KMS-11 (cell line): ENCODE data around the gene CRB1.
A peak's percentile ranks its signal among the peaks of the same experiment; 100 is the strongest.
"Not testable (repeated sequence)": the region's sequence is repeated elsewhere in the genome, so short reads cannot be mapped to it uniquely, and the experiment has no call there.

Source experiments
- H2AFZ ChIP-seq: fragments of 200-600 bp; sonication (generic); 2 replicates; pipeline ENCODE4 v1.6.1; 2016; ENCODE audit warnings: antibody characterized with exemption, mixed run types, low read depth
- H3K27ac ChIP-seq: fragments of 200-600 bp; sonication (generic); 2 replicates; pipeline ENCODE4 v1.6.1; 2016; ENCODE audit warnings: mild to moderate bottlenecking, mixed run types
- H3K27me3 ChIP-seq: fragments of 200-600 bp; sonication (generic); 2 replicates; pipeline ENCODE4 v1.6.1; 2017; ENCODE audit warnings: mild to moderate bottlenecking, low read depth, mixed run types, moderate library complexity; ENCODE audit not compliant: insufficient read depth
- H3K36me3 ChIP-seq: fragments of 200-600 bp; sonication (generic); 2 replicates; pipeline ENCODE4 v1.6.1; 2017; ENCODE audit warnings: mild to moderate bottlenecking, mixed run types; ENCODE audit not compliant: insufficient read depth
- H3K4me1 ChIP-seq: fragments of 200-600 bp; sonication (generic); 2 replicates; pipeline ENCODE4 v1.6.1; 2016; ENCODE audit warnings: mild to moderate bottlenecking, low read depth, mixed run types; ENCODE audit not compliant: poor library complexity, severe bottlenecking
- H3K4me2 ChIP-seq: fragments of 200-600 bp; sonication (generic); 2 replicates; pipeline ENCODE4 v1.7.0; 2016; ENCODE audit warnings: mild to moderate bottlenecking, mixed run types
- H3K4me3 ChIP-seq: fragments of 200-600 bp; sonication (generic); IDR thresholded peaks from 2 replicates; pipeline ENCODE4 v1.6.1; 2017; ENCODE audit warnings: low read depth, low read length, mixed read lengths; ENCODE audit not compliant: insufficient read depth
- H3K79me2 ChIP-seq: fragments of 200-600 bp; sonication (generic); 2 replicates; pipeline ENCODE4 v1.6.1; 2016; ENCODE audit warnings: low read depth, mixed run types; ENCODE audit not compliant: insufficient read depth
- H3K9ac ChIP-seq: fragments of 200-600 bp; sonication (generic); 2 replicates; pipeline ENCODE4 v1.6.1; 2016; ENCODE audit warnings: mild to moderate bottlenecking, mixed run types
- H4K20me1 ChIP-seq: fragments of 200-600 bp; sonication (generic); 2 replicates; pipeline ENCODE4 v1.6.1; 2016; ENCODE audit warnings: mild to moderate bottlenecking, mixed run types; ENCODE audit not compliant: insufficient read depth
- CTCF ChIP-seq: fragments of 200-600 bp; sonication (generic); conservative IDR thresholded peaks from 2 replicates; pipeline ENCODE4 v1.6.1; 2017; ENCODE audit warnings: low read depth, mild to moderate bottlenecking, antibody characterized with exemption, low read length, moderate library complexity, mixed read lengths

The CRB1 gene

GRCh38 chr1:197400522-197400902 is 132.5 kb downstream of the CRB1 start:
- no peak for TF ChIP-seq CTCF
- H3K4me3 ChIP-seq = no peak overlapping the region
- H3K4me2 ChIP-seq = peak overlapping the region; percentile 10; the same call in 1 of the 2 replicates
- H3K4me1 ChIP-seq = peaks cover 16% of the 10 kb centered on the region
- H3K36me3 ChIP-seq = no peaks in the 10 kb centered on the region
- no peaks in the 10 kb centered on the region for H3K27me3 ChIP-seq
- peak overlapping the region; percentile 21; the same call in 1 of the 2 replicates for H2AFZ ChIP-seq
- H3K9ac ChIP-seq = no peak overlapping the region
- H3K27ac ChIP-seq = no peak overlapping the region
- H3K79me2 ChIP-seq = no peaks in the 10 kb centered on the region
- no peaks in the 10 kb centered on the region for H4K20me1 ChIP-seq

- Histone ChIP-seq H2AFZ (no peak overlapping the region), H3K27me3 (no peaks in the 10 kb centered on the region), H3K79me2 (no peaks in the 10 kb centered on the region), H3K27ac (no peak overlapping the region), H3K36me3 (no peaks in the 10 kb centered on the region), H4K20me1 (no peaks in the 10 kb centered on the region), H3K4me1 (peaks cover 16% of the 10 kb centered on the region), H3K9ac (no peak overlapping the region), H3K4me2 (no peak overlapping the region), H3K4me3 (no peak overlapping the region)
- no peak for TF ChIP-seq CTCF
Measured at GRCh38 chr1:197402189-197402588, 134.1 kb downstream of the CRB1 start.

- H3K27ac ChIP-seq, H4K20me1 ChIP-seq, H3K36me3 ChIP-seq, H2AFZ ChIP-seq, H3K9ac ChIP-seq, H3K27me3 ChIP-seq, H3K4me2 ChIP-seq, H3K79me2 ChIP-seq, H3K4me3 ChIP-seq: not testable (repeated sequence)
- H3K4me1 ChIP-seq = peaks cover 11% of the 10 kb centered on the region
Measured at GRCh38 chr1:197404774-197405173, 136.7 kb downstream of the CRB1 start.

GRCh38 chr1:197405614-197406013 is 137.6 kb downstream of the CRB1 start:
- not testable (repeated sequence) for H3K36me3 ChIP-seq, H3K79me2 ChIP-seq

GRCh38 chr1:197413564-197413963 is 145.5 kb downstream of the CRB1 start:
- no peak for TF ChIP-seq CTCF
- Histone ChIP-seq H2AFZ (no peak overlapping the region), H3K4me3 (no peak overlapping the region), H3K9ac (no peak overlapping the region), H3K4me2 (no peak overlapping the region), H4K20me1 (no peaks in the 10 kb centered on the region), H3K27ac (no peak overlapping the region), H3K4me1 (no peaks in the 10 kb centered on the region), H3K27me3 (no peaks in the 10 kb centered on the region), H3K36me3 (no peaks in the 10 kb centered on the region), H3K79me2 (no peaks in the 10 kb centered on the region)

More at GRCh38 chr1:197405614-197406013, 137.6 kb downstream of the CRB1 start:
- H3K27ac ChIP-seq, H4K20me1 ChIP-seq, H3K4me1 ChIP-seq, H3K9ac ChIP-seq, H2AFZ ChIP-seq, H3K27me3 ChIP-seq, H3K4me2 ChIP-seq, H3K4me3 ChIP-seq: not testable (repeated sequence)
